ENCODE measurements around the gene NTNG2. TPM values are rescaled to one million over a fixed set of nuclear protein-coding genes. Genes with fewer than 3 reads are reported as not detected.
A peak's percentile ranks its signal among the peaks of the same experiment; 100 is the strongest.

NTNG2 gene
- total and polyA plus RNA-seq, 2 of the 13 experiments (the other 11 are each of a cell fraction or from before 2014, with no cell fraction given) = 0.02 to 0.36 TPM

DNA sequence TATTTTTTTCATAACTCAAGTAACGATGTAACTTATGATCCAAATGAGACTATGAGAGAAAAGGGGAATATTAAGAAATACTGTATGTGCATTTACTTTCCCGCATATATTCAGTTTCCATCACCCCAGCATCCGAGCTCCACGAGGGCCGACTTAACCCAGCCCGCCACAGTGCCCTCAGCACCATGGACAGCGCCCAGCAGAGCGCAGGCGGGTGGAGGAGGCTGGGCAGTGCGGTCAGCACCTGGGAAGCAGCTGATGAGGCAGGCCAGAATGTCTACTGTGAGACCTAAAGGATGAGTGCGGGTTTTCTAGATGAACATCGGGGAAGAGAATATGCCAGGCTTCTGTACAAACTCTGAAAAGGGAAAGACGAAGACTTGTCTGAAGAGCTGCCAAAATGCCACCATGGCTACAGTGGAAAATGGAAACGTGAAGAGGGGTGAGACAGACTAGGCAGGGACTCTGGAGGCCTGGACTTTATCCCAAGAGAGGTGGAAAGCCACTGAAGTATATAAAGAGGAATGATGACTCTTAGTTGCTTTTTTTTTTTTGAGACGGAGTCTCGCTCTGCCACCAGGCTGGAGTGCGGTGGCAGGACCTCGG lies 47.7 kb upstream of the NTNG2 start (continued):
- TF ChIP-seq ZNF777 (CRISPR knock-in tag; IDR thresholded peaks at IDR 0.05) (peak; percentile 81), SMAD1 (CRISPR knock-in tag; IDR thresholded peaks at IDR 0.05; ENCODE audit: borderline replicate concordance, low read depth) (0 out of 2 replicates have a peak, but pooled peaks have one; percentile 71), ZSCAN21 (CRISPR knock-in tag; IDR thresholded peaks at IDR 0.05; ENCODE audit: borderline replicate concordance) (peak; percentile 98), ZNF224 (CRISPR knock-in tag; IDR thresholded peaks at IDR 0.05) (peak; percentile 77; the same call in 1 of the 2 replicates), JUND (CRISPR knock-in tag; IDR thresholded peaks at IDR 0.05) (peak; percentile 62; the same call in 1 of the 2 replicates), HIC2 (CRISPR knock-in tag; IDR thresholded peaks at IDR 0.05; ENCODE audit: low read depth) (peak; percentile 48; the same call in 1 of the 2 replicates), YEATS2 (CRISPR knock-in tag; IDR thresholded peaks at IDR 0.05; ENCODE audit: borderline replicate concordance) (peak; percentile 89; the same call in 1 of the 2 replicates), ZBTB1 (CRISPR knock-in tag; IDR thresholded peaks at IDR 0.05; ENCODE audit: borderline replicate concordance) (peak; percentile 89; the same call in 1 of the 2 replicates), ZBTB43 (CRISPR knock-in tag; conservative IDR thresholded peaks at IDR 0.05) (peak; percentile 94), RARA (CRISPR knock-in tag; IDR thresholded peaks at IDR 0.05) (peak; percentile 83), SNAPC5 (CRISPR knock-in tag; IDR thresholded peaks at IDR 0.05; ENCODE audit: borderline replicate concordance) (peak; percentile 86), SMAD9 (CRISPR knock-in tag; IDR thresholded peaks at IDR 0.05) (peak; percentile 84; the same call in 1 of the 2 replicates), MBNL3 (CRISPR knock-in tag; conservative IDR thresholded peaks at IDR 0.05) (no peak), LBX2 (CRISPR knock-in tag; IDR thresholded peaks at IDR 0.05; ENCODE audit: borderline replicate concordance) (peak; percentile 89; the same call in 1 of the 2 replicates), ZFP41 (CRISPR knock-in tag; IDR thresholded peaks at IDR 0.05; ENCODE audit: borderline replicate concordance) (peak; percentile 76; the same call in 1 of the 2 replicates), ZNF318 (CRISPR knock-in tag; IDR thresholded peaks at IDR 0.05) (peak; percentile 83; the same call in 1 of the 2 replicates)

Data from HepG2 (cell line).